ENCODE results near the gene TIAM2. TPM values are rescaled to one million over a fixed set of nuclear protein-coding genes. Genes with fewer than 3 reads are reported as not detected.

Gene TIAM2
- total RNA-seq, 2 donors from 2014 or later, result 4.7 to 5.0 TPM

- Mint-ChIP-seq H3K9me3 (peaks cover 3% of the 10 kb centered on the region), H3K27ac (no peak overlapping the region), H3K4me1 (no peaks in the 10 kb centered on the region), H3K27me3 (peaks cover 3% of the 10 kb centered on the region), H3K4me3 (no peak overlapping the region), H3K36me3 (ENCODE audit: low read depth) (no peaks in the 10 kb centered on the region)
- no peak for ATAC-seq (replicated peaks)
Observed at GRCh38 chr6:155235087-155235486, 240.0 kb downstream of the TIAM2 start.

GRCh38 chr6:155237613-155238012 lies 242.5 kb downstream of the TIAM2 start:
- peaks cover 3% of the 10 kb centered on the region for H3K27me3 Mint-ChIP-seq
- no peak overlapping the region for H3K4me3 Mint-ChIP-seq
- no peak overlapping the region for H3K27ac Mint-ChIP-seq
- ATAC-seq (replicated peaks), result no peak
- peaks cover 5% of the 10 kb centered on the region for H3K4me1 Mint-ChIP-seq
- H3K36me3 Mint-ChIP-seq (ENCODE audit: low read depth), result no peaks in the 10 kb centered on the region
- peaks cover 3% of the 10 kb centered on the region for H3K9me3 Mint-ChIP-seq

- H3K4me3 Mint-ChIP-seq, result no peak overlapping the region
- peaks cover 6% of the 10 kb centered on the region for H3K36me3 Mint-ChIP-seq (ENCODE audit: low read depth)
- H3K27me3 Mint-ChIP-seq, result peaks cover 3% of the 10 kb centered on the region
- H3K27ac Mint-ChIP-seq, result no peak overlapping the region
- ATAC-seq (replicated peaks), result no peak
- H3K9me3 Mint-ChIP-seq, result peaks cover 3% of the 10 kb centered on the region
- peaks cover 5% of the 10 kb centered on the region for H3K4me1 Mint-ChIP-seq
Observed at GRCh38 chr6:155240905-155241600, 245.9 kb downstream of the TIAM2 start.

DNA sequence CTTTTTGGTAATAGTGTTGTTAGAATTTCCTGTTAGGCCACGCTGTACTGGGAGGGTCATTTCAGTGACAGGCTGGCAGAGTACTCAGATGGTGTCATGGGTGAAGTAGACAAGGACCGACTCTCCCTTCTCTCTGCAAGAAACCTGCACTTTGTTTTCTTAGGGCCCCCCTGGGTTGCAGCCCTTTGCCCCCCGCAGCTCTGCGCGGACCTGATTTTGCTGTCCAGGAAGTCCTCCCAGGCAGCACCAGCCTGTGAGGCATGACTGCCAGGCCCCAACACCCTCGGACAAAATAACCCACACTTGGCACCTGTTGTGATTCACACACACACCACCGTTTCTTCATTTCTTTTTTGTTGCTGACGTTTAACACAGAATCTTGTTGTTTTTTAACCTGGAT lies 246.9 kb downstream of the TIAM2 start:
- peaks cover 5% of the 10 kb centered on the region for H3K4me1 Mint-ChIP-seq
- ATAC-seq (replicated peaks), result no peak
- H3K36me3 Mint-ChIP-seq (ENCODE audit: low read depth), result peaks cover 6% of the 10 kb centered on the region
- H3K4me3 Mint-ChIP-seq, result no peak overlapping the region
- no peak overlapping the region for H3K27ac Mint-ChIP-seq
- H3K9me3 Mint-ChIP-seq, result peaks cover 3% of the 10 kb centered on the region
- peaks cover 3% of the 10 kb centered on the region for H3K27me3 Mint-ChIP-seq

DNA sequence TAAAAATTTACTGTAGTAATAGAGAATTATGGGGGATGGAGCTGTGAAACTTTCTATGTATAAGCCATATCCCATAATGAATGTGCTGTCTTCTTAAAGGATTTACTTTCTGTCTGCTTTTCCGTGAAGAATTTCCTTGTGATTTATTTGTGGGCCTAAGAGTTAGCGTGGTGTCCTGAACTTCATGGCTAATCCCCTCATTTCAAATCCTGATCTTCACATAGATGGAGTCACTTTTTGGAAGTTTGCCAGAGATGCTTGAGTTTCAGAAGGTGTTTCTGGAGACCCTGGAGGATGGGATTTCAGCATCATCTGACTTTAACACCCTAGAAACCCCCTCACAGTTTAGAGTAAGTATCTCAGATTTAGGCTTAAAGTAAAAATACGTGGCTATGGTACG lies 249.3 kb downstream of the TIAM2 start:
- H3K9me3 Mint-ChIP-seq, result no peaks in the 10 kb centered on the region
- no peak overlapping the region for H3K4me3 Mint-ChIP-seq
- H3K36me3 Mint-ChIP-seq (ENCODE audit: low read depth), result peaks cover 25% of the 10 kb centered on the region
- no peak overlapping the region for H3K27ac Mint-ChIP-seq
- no peak for ATAC-seq (replicated peaks)
- H3K27me3 Mint-ChIP-seq, result no peaks in the 10 kb centered on the region
- H3K4me1 Mint-ChIP-seq, result peaks cover 10% of the 10 kb centered on the region

DNA sequence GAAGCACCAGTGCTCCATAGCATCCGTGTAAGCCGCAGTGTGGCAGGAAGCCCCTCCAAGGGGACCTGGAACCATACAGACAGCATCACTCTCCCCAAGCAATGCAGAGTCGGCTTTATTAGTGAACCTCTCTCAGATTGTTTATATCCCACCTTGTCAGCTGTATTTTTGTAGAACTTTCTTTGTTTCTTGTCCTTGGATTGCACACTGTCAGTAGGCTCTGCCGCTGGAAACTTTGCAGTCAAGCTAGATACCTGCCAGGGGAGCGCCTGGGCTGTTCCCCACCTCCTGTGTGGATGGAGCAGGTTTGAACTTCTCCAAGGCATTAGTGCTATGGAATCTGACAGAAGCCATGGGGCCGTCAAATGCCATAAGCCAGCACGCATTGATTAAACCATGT lies 250.1 kb downstream of the TIAM2 start:
- H3K36me3 Mint-ChIP-seq (ENCODE audit: low read depth), result peaks cover 33% of the 10 kb centered on the region
- H3K4me1 Mint-ChIP-seq, result peaks cover 10% of the 10 kb centered on the region
- no peak overlapping the region for H3K4me3 Mint-ChIP-seq
- ATAC-seq (replicated peaks), result no peak
- no peaks in the 10 kb centered on the region for H3K27me3 Mint-ChIP-seq
- H3K27ac Mint-ChIP-seq, result no peak overlapping the region
- no peaks in the 10 kb centered on the region for H3K9me3 Mint-ChIP-seq

- Mint-ChIP-seq H3K27me3 (no peaks in the 10 kb centered on the region), H3K36me3 (ENCODE audit: low read depth) (peaks cover 39% of the 10 kb centered on the region), H3K4me1 (peaks cover 10% of the 10 kb centered on the region), H3K4me3 (no peak overlapping the region), H3K9me3 (no peaks in the 10 kb centered on the region), H3K27ac (no peak overlapping the region)
- ATAC-seq (replicated peaks), result no peak
Observed at GRCh38 chr6:155245831-155246230, 250.7 kb downstream of the TIAM2 start.

- no peak for ATAC-seq (replicated peaks)
- H3K27ac Mint-ChIP-seq, result no peak overlapping the region
- peaks cover 10% of the 10 kb centered on the region for H3K4me1 Mint-ChIP-seq
- no peaks in the 10 kb centered on the region for H3K9me3 Mint-ChIP-seq
- no peak overlapping the region for H3K4me3 Mint-ChIP-seq
- peaks cover 49% of the 10 kb centered on the region for H3K36me3 Mint-ChIP-seq (ENCODE audit: low read depth)
- no peaks in the 10 kb centered on the region for H3K27me3 Mint-ChIP-seq
Observed at GRCh38 chr6:155246825-155247224, 251.7 kb downstream of the TIAM2 start.

- ATAC-seq (replicated peaks), result no peak
- H3K36me3 Mint-ChIP-seq (ENCODE audit: low read depth), result peaks cover 53% of the 10 kb centered on the region
- H3K9me3 Mint-ChIP-seq, result no peaks in the 10 kb centered on the region
- H3K4me1 Mint-ChIP-seq, result peaks cover 5% of the 10 kb centered on the region
- no peak overlapping the region for H3K27ac Mint-ChIP-seq
- no peak overlapping the region for H3K4me3 Mint-ChIP-seq
- H3K27me3 Mint-ChIP-seq, result no peaks in the 10 kb centered on the region
Observed at GRCh38 chr6:155247618-155248007, 252.5 kb downstream of the TIAM2 start.

DNA sequence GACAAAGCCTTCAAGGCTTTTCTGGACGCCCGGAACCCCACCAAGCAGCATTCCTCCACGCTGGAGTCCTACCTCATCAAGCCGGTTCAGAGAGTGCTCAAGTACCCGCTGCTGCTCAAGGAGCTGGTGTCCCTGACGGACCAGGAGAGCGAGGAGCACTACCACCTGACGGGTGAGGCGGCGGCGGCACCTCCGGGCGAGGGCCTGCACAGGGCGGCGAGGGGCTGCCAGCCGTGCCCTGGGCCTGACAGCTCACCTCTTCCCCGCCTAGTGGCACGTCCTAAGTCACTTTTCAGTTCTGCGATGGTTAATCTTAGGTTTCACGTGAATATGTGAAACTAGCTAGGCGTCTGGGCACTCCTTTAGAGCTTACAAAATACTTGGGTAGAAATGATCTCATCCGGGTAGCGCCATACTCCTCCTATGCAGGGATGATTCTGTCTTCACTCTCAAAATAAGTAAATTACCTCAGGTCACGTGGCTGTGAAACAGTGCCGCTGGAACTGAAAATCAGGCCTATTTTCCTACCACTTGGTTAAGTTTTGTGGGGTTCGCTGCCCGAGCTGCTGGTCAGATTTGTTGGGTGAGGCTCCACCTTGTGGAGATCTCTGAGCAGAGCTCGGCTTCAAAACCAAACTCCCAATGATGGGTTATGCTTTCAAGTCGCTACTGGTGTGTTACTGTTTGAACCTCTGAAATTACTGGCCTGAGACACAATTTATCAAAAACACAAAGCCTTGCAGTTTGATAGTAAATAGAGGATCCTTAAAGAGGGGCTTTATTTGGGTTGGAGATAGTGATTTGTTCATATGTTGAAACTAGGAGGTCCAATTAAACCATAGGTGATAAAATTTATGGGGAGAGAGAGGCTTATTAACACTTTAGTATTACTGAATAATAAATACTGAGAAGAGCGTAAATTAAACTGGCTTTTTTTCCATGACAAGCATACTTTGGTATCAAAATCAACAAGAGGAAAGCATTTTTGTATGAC lies 253.2 kb downstream of the TIAM2 start:
- no peaks in the 10 kb centered on the region for H3K27me3 Mint-ChIP-seq
- H3K4me3 Mint-ChIP-seq, result no peak overlapping the region
- ATAC-seq (replicated peaks), result peak; percentile 51
- peak overlapping the region; percentile 54 for H3K27ac Mint-ChIP-seq
- no peaks in the 10 kb centered on the region for H3K9me3 Mint-ChIP-seq
- H3K4me1 Mint-ChIP-seq, result peaks cover 5% of the 10 kb centered on the region
- peaks cover 59% of the 10 kb centered on the region for H3K36me3 Mint-ChIP-seq (ENCODE audit: low read depth)

DNA sequence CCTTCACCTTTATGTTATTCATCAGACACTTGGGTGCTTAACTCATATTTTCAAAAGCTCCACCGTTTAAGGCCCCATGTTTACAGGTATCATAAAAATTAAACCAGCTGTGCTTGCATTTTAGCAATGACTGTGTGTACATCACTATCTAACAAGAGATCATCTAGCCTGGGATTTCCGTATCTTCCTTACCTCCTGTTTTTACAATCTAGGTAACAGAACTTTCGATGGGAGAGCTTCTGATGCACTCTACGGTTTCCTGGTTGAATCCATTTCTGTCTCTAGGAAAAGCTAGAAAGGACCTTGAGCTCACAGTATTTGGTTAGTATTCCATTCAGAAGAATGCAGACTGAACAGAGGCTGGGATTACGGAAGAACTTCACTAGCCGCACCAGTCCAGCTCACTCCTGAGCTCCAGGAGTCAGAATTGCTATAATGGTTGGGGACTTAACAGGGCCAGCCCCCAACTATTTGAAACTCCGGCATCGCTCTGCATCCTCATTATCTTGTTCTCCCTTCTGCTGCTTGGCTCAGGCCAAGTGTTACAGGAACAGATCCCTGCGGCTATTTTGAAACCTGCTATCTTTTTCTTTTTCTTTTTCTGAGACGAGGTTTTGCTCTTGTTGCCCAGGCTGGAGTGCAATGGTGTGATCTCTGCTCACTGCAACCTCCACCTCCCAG lies 255.7 kb downstream of the TIAM2 start:
- ATAC-seq (replicated peaks), result no peak
- peaks cover 78% of the 10 kb centered on the region for H3K36me3 Mint-ChIP-seq (ENCODE audit: low read depth)
- no peak overlapping the region for H3K4me3 Mint-ChIP-seq
- no peak overlapping the region for H3K27ac Mint-ChIP-seq
- no peaks in the 10 kb centered on the region for H3K27me3 Mint-ChIP-seq
- peaks cover 5% of the 10 kb centered on the region for H3K4me1 Mint-ChIP-seq
- no peaks in the 10 kb centered on the region for H3K9me3 Mint-ChIP-seq

DNA sequence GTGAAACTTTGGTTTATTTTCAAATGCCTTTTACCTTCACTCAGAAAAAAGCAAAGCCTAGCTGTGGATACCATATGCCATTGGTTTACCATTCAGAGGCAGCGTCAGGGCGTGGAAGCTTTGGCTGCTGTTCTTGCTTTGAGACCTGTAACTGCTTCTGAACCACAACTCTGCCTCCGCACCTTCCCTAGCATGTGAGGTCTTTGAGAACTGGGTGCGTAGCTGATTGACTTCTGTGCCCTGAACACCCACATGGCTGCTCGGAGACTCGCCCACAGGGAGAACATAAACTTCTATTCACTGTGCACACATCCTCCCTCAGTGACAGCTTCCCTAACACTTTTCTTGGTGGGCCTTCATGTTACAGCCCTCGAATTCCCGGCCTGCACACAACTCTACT lies 257.5 kb downstream of the TIAM2 start:
- no peak overlapping the region for H3K27ac Mint-ChIP-seq
- H3K4me3 Mint-ChIP-seq, result no peak overlapping the region
- H3K4me1 Mint-ChIP-seq, result peaks cover 5% of the 10 kb centered on the region
- peaks cover 93% of the 10 kb centered on the region for H3K36me3 Mint-ChIP-seq (ENCODE audit: low read depth)
- no peaks in the 10 kb centered on the region for H3K27me3 Mint-ChIP-seq
- ATAC-seq (replicated peaks), result no peak
- no peaks in the 10 kb centered on the region for H3K9me3 Mint-ChIP-seq

- Mint-ChIP-seq H3K36me3 (ENCODE audit: low read depth) (peaks cover 93% of the 10 kb centered on the region), H3K4me1 (peaks cover 4% of the 10 kb centered on the region), H3K4me3 (no peak overlapping the region), H3K27ac (peak overlapping the region; percentile 61), H3K9me3 (no peaks in the 10 kb centered on the region), H3K27me3 (no peaks in the 10 kb centered on the region)
- peak; percentile 21 for ATAC-seq (replicated peaks)
Observed at GRCh38 chr6:155253337-155253736, 258.2 kb downstream of the TIAM2 start.

- H3K9me3 Mint-ChIP-seq, result no peaks in the 10 kb centered on the region
- no peaks in the 10 kb centered on the region for H3K4me1 Mint-ChIP-seq
- H3K27ac Mint-ChIP-seq, result no peak overlapping the region
- no peak for ATAC-seq (replicated peaks)
- H3K36me3 Mint-ChIP-seq (ENCODE audit: low read depth), result peaks cover 96% of the 10 kb centered on the region
- no peak overlapping the region for H3K4me3 Mint-ChIP-seq
- H3K27me3 Mint-ChIP-seq, result no peaks in the 10 kb centered on the region
Observed at GRCh38 chr6:155254139-155254538, 259.0 kb downstream of the TIAM2 start.

Data from activated T-helper 17 cell treated with anti-CD3 and anti-CD28 coated beads, Interleukin-2, amount 50 U/mL, for 72 hours (primary cell).